NCI-H146 treated with DMSO at 0.1 percent for 48 hours (cell line): ENCODE results near the gene MAJIN.

ENCODE experiments used
- DNase-seq: peaks from one replicate; lab custom pipeline; 2025; ENCODE audit not compliant: unreplicated experiment; lab: John Stamatoyannopoulos, UW

Gene MAJIN

GRCh38 chr11:64893194-64894069 lies 78.5 kb downstream of the MAJIN start:
- DNase-seq = no peak

GRCh38 chr11:64892838-64893193 lies 79.1 kb downstream of the MAJIN start:
- DNase-seq = no peak

GRCh38 chr11:64892411-64892831 lies 79.5 kb downstream of the MAJIN start:
- no peak for DNase-seq

- DNase-seq = no peak
Observed at GRCh38 chr11:64891880-64892279, 80.0 kb downstream of the MAJIN start.

GRCh38 chr11:64891215-64891848 lies 80.6 kb downstream of the MAJIN start:
- no peak for DNase-seq

GRCh38 chr11:64890522-64890939 lies 81.4 kb downstream of the MAJIN start:
- DNase-seq = no peak

DNA sequence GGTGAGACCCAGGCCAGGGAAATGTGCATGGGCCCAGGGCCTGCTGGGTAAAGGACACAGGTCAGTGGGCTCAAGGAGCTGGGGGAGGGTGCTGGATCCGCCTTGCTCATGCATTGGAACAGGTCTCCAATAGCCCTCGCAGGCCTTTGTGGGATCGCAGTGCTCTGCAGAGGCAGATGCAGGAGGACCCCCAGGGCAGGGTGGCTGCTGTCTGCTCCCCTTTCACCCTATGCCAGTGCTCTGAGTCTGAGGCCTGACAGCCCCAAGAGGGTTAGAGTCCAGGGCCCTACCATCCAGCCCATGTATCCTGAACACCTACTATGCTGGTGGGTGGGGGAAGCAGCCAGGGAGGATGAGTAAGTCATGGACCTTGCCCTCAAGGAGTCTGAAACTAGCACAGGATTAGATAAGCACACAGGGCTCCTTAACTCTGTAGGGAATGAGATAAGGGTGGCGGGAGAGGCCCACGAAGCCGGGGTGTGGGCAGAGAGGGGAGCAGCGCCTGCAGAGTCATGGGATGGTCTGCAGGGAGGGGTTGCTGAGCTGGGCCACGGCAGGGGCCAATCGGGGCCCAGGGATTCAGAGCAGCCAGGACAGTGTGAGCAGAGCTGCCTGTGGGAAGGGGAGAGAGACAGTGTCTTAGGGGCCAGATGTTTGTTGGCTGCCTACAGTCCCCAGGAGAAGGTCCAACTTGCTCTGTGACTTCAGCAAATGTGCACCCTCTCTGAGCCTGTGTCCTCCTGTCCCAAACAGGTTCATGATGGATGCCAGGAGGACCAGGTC lies 83.0 kb downstream of the MAJIN start:
- no peak for DNase-seq

DNA sequence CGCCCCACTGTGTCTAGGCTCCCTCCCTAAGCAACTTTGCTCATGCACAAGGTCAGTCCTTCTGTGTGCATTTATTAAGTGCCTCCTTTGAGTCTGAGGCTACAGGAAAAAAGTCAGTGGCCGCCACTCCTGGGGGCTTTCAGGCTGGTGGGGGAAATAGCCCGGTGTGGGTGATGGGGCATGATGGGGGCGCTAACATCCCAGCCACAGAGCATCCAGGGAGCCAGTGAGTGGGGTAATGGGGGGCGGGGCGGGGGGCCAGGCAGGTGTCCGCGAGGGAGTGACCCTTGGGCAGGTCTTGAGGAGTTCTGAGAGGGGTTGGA lies 83.5 kb downstream of the MAJIN start:
- DNase-seq = no peak
